Skin epidermis (tissue), 12 donors: ENCODE measurements around the gene EPHB4.
A peak's percentile ranks its signal among the peaks of the same experiment; 100 is the strongest.
"Not testable (repeated sequence)": the region's sequence is repeated elsewhere in the genome, so short reads cannot be mapped to it uniquely, and the experiment has no call there.

Source experiments
- H3K27ac ChIP-seq, 21 experiments: fragments of 200-600 bp; sonication (generic) in 11 of 21; one replicate each; pipeline ENCODE4 v1.5.0; 2020; ENCODE audit warnings: mild to moderate bottlenecking in 3 of 21, inconsistent platforms in 2 of 21, moderate library complexity in 2 of 21
- H3K4me3 ChIP-seq, 7 experiments: fragments of 200-600 bp; sonication (generic) in 2 of 7; one replicate each; pipeline ENCODE4 v1.5.0; 2020; ENCODE audit warnings: inconsistent platforms in 2 of 7, mild to moderate bottlenecking in 2 of 7, moderate library complexity in 1 of 7

The EPHB4 gene

DNA sequence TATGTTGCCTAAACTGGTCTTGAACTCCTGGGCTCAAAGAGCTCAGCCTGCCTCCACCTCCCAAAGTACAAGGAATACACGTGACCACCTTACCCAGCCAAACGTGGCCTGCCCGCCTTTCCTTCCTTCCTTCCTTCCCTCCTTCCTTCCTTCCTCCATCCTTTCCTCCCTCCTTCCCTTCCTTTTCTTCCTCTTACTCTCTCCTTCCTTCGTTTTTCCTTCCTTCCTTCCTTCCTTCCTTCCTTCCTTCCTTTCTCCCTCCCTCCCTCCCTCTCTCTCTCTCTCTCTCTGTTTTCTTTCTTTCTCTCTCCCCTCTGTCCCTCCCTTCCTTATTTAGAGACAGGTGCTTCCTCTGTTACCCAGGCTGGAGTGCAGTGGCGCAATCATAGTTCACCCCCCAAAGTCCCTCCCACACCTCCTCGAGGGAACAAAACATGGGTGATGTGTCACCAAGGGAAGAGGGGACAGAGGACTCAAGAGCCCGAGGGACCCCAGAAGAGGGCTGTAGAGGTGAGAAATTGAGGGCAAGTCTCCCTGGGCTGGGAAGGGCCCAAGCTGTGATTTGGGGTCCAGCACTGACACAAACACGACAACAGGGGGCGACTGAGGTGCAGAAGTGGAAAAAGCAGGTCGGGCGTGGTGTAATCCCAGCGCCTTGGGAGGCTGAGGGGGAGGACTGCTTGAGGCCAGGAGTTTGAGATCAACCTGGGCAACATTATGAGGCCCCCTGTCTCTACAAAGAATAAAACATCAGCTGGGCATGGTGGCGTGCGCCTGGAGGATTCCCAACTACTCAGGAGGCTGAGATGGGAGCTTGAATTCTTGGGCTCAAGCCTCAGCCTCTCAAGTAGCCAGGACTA is 28.1 kb downstream of the EPHB4 start:
- Histone ChIP-seq H3K4me3 (no peak overlapping the region), H3K27ac (peak overlapping the region in 1 of 21 experiments; percentile 30)

DNA sequence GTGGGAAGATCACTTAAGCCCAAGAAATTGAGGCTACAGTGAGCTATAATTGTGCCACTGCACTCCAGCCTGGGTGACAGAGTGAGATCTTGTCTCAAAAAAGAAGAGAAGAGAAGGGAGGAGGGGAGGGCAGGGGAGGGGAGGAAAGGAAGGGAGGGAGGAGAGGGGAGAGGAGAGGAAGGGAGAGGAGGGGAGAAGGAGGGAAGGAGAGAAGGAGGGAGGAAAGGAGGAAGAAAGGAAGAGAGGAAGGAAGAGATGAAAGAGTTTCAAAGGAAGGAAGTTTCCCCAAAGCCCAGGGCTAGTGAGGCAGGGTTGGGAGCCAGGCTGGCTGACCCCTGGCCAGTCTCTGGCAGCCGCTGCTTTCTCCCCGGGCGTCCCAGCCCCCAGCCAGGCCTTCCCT is 32.6 kb downstream of the EPHB4 start:
- H3K4me3 ChIP-seq = no peak overlapping the region
- H3K27ac ChIP-seq = no peak overlapping the region

DNA sequence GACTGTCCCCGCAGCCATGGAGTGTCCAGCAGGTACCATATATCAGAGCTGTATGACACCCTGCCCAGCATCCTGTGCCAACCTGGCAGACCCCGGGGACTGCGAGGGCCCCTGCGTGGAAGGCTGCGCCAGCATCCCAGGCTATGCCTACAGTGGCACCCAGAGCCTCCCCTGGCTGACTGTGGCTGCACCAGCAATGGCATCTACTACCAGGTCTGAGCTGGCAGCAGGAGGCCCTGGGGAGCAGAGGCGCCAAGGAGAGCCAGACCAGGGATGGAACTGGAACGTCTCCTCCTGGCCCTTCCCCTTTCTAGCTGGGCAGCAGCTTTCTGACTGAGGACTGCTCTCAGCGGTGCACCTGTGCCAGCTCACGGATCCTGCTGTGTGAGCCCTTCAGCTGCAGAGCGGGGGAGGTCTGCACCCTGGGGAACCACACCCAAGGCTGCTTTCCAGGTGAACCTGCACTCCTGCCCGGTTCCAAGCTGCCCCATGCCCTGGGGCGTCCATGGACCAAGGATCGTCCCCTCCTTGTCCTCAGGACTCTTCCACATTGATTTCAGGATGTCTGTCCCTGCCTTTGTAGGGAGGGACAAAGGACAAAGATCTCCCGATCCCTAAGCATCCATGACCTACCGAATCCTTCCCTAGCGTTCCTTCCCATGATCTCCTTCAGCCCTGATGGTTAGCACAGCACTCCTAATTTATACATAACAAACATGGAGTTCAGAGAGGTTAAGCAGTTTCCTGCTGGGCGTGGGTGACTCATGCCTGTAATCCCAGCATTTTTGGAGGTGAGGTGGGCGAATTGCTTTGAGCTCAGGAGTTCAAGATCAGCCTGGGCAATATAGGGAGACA is 33.3 kb downstream of the EPHB4 start:
- no peak overlapping the region for H3K27ac ChIP-seq
- no peak overlapping the region for H3K4me3 ChIP-seq

DNA sequence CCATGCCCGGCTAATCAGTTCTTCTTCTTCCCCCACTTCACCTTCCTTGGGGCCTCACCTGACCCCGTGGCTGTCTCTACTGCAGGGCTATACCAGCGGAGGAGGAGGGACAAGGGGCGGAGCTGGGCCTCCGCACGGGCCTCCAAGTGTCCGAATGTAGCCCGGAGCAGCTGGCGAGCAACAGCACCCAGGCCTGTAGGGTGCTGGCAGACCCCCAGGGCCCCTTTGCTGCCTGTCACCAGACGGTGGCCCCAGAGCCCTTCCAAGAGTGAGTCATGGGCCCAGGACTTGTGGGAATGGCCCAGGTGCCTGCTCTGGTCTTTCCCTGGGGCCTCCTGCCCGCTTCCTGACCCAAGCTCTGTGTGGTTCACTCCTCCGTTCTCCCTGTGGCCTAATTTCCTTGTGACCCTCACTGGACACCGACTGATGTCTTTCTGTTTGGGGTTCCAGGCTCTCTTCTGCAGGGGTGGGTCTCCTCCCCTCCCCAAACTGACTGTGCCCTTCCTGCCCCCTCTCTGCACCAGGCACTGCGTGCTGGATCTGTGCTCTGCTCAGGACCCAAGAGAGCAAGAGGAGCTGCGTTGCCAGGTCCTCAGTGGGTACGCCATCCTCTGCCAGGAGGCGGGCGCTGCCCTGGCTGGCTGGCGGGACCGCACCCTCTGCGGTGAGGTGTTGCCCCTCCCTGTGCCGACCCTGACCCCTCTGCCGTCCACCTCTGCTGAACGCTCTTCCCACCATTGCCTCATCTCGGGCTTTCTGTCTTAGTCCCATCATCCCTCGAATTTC is 35.2 kb downstream of the EPHB4 start:
- H3K27ac ChIP-seq = no peak overlapping the region
- no peak overlapping the region for H3K4me3 ChIP-seq

DNA sequence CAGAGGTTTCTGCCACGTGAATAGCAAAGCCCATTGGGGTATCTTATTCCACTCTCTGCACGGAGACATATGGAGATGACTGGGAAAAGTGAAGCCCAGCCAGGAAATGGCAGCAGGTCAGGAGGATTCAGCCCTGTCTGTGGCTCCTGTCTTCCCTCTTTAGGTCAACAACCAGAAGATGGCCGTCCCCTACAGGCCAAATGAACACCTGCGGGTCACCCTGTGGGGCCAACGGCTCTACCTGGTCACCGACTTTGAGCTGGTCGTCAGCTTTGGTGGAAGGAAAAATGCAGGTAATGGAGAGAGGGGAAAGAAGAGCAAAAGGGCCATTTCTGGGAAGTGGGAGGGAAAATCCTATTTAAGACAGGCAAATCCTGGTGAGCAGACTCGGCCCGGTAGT is 38.3 kb downstream of the EPHB4 start:
- H3K27ac ChIP-seq = no peak overlapping the region
- H3K4me3 ChIP-seq = no peak overlapping the region

DNA sequence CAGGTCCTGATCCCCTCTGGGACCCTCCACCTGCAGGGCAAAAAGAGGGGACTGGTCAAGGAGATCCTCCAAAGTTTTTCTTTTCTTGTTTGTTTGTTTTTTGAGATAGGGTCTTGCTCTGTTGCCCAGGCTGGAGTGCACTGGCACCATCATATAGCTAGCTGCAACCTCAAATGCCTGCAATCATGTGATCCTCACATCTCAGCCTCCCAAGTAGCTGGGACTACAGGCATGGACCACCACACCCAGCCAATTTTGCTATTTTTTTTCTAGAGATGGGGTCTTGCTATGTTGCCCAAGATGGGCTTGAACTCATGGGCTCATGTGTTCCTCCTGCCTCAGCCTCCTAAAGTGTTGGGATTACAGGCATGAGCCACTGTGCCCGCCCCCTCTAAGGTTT is 41.0 kb downstream of the EPHB4 start:
- no peak overlapping the region for H3K27ac ChIP-seq
- H3K4me3 ChIP-seq = no peak overlapping the region

DNA sequence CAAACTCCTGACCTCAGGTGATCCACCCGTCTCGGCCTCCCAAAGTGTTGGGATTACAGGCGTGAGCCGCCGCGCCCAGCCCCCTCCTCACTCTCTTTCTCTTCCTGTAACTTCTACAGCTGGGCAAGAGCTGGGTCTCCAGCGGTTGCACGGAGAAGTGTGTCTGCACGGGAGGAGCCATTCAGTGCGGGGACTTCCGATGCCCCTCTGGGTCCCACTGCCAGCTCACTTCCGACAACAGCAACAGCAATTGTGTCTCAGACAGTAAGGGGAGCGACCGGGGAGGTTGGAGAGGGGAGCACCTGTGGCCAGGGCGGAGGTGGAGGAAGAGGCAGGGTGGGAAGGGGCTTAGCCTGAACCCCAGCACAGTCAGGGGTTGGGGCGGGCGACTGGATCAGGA is 41.4 kb downstream of the EPHB4 start:
- H3K27ac ChIP-seq = no peak overlapping the region
- no peak overlapping the region for H3K4me3 ChIP-seq

DNA sequence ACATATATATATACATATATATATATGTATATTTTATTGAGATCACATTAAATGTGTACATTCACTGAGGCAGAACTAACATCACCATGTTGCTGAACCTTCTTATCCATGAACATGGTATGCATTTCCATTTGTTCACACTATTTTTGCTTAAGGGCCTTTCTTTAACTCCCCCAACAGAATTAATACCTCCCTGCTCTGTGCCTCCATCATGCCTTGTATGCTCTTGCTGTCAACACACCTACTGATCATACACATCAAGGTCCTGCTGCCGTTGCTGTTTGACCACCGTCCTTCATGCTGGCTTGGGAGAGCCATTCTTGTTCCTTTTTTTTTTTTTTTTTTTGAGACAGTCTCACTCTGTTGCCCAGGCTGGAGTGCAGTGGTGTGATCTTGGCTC is 43.5 kb downstream of the EPHB4 start:
- Histone ChIP-seq H3K4me3 (no peak overlapping the region), H3K27ac (no peak overlapping the region)

DNA sequence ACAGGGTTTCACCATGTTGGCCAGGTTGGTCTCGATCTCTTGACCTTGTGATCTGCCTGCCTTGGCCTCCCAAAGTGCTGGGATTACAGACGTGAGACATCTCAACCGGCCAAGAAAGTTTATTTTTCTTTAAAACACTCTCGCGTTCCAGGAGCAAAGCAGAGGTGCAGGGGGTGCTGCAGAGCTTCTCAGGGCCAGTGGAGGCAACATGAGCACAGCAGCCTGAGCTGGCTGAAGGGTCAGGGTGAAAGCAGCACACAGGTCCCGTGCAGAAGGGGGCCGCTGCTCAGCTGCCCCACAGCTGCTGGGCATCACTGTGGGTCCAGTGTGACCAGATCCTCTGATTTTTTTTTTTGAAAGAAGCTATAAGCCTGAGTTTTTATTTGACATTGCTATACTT is 46.1 kb downstream of the EPHB4 start:
- H3K4me3 ChIP-seq = no peak overlapping the region

DNA sequence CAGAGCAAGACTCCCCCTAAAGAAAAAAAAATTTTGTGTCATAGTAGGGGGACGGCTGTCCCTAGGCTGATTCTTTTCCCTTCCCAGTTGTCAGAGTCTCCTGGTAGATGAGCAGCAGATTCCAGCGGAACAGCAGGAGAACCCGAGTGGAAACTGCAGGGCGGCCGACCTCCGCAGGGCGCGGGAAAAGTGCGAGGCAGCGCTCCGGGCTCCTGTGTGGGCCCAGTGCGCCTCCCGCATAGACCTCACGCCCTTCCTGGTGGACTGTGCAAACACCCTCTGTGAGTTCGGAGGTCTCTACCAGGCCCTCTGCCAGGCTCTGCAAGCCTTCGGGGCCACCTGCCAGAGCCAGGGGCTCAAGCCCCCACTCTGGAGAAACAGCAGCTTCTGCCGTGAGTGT is 48.0 kb downstream of the EPHB4 start:
- Histone ChIP-seq H3K4me3 (no peak overlapping the region), H3K27ac (no peak overlapping the region)

More for the DNA sequence above, 46.1 kb downstream of the EPHB4 start:
- no peak overlapping the region for H3K27ac ChIP-seq

DNA sequence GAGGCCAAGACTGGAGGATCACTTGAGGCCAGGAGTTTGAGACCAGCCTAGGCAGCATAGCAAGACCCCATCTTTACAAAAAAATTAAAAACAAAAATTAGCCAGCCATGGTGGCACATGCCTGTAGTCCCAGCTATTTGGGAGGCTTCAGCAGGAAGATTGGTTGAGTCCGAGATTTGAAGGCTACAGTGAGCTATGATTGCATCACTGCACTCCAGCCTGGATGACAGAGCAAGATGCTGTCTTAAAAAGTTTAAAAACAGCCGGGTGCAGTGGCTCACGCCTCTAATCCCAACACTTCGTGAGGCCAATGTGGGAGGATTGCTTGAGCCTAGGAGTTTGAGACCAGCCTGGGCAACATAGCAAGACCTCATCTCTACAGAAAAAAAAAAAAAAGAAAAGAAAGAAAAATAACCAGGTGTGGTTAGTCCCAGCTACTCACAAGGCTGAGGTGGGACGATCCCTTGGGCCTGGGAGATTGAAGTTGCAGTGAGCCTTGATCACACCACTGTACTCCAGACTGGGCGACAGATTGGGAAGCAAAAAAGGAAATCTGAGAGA is 49.2 kb downstream of the EPHB4 start:
- no peak overlapping the region for H3K27ac ChIP-seq
- H3K4me3 ChIP-seq = no peak overlapping the region

DNA sequence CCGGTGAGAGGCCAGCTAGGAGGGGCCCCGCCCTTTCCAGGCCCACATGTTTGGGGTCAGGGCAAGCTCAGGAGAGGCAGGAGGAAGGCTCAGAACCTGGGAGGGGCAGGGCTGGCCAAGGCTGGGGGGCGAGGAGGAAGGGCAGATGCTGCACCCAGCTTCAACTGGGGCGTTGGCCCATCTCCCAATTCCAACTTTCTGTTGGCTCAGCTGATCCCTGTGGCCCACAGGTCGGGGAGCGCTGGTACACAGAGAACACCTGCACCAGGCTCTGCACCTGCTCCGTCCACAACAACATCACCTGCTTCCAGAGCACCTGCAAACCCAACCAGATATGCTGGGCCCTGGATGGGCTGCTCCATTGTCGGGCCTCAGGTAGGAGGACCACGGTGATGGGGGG is 53.8 kb downstream of the EPHB4 start:
- no peak overlapping the region for H3K4me3 ChIP-seq
- H3K27ac ChIP-seq = no peak overlapping the region

DNA sequence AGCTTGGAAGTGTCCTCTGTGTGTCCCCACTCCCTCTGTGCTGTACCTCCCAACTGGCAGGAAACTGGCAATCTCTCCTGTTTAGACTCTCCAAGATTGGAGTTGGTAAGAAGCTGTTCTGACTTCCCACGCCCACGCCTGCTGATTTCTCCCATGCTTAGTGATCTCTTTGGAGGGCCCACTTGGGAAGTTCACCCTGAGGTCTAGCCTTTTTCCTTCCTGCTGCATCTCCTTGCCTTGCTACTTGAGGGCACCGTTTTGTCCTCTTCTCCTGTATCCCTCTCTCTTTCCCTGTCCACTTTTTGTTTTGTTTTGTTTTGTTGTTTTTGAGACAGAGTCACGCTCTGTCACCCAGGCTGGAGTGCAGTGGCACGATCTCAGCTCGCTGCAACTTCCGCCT is 58.5 kb downstream of the EPHB4 start:
- no peak overlapping the region for H3K4me3 ChIP-seq
- no peak overlapping the region for H3K27ac ChIP-seq

DNA sequence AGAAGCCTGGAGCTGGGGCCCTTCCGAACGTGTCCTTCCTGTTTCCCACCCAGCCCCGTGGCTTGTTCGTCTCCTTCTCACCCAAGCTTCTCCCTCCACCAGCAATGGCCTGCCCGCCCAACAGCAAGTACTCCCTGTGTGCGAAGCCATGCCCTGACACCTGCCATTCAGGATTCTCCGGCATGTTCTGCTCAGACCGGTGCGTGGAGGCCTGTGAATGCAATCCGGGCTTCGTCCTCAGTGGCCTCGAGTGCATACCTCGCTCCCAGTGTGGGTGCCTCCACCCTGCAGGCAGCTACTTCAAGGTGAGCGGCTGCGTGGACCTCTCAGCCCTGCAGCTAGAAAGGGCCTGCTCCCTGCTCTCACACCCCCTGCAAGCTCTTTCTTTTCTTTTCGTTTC is 62.1 kb downstream of the EPHB4 start:
- Histone ChIP-seq H3K27ac (peak overlapping the region in 11 of 21 experiments; percentile 35 to 76 (median 46)), H3K4me3 (no peak overlapping the region)

DNA sequence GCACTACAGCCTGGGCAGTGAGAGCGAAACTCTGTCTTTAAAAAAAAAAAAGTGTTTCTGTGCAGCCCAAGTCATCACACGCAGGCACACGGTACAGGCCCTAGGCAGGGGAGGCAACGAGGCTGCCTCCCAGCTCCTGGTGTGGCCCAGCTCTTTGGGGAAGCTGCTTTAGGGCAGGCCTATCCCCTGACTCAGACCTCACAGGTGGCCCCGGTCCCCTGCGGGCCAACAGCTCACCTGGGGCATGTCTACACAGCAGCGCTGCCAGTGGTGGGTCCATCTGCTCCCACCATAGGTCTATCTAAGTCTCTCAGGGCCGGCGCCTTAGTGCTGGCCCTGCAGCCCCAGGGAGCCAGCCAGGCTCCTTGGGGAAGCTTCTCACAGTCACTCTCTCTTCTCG is 62.5 kb downstream of the EPHB4 start:
- no peak overlapping the region for H3K4me3 ChIP-seq
- H3K27ac ChIP-seq = peak overlapping the region in 11 of 21 experiments; percentile 35 to 76 (median 46)

DNA sequence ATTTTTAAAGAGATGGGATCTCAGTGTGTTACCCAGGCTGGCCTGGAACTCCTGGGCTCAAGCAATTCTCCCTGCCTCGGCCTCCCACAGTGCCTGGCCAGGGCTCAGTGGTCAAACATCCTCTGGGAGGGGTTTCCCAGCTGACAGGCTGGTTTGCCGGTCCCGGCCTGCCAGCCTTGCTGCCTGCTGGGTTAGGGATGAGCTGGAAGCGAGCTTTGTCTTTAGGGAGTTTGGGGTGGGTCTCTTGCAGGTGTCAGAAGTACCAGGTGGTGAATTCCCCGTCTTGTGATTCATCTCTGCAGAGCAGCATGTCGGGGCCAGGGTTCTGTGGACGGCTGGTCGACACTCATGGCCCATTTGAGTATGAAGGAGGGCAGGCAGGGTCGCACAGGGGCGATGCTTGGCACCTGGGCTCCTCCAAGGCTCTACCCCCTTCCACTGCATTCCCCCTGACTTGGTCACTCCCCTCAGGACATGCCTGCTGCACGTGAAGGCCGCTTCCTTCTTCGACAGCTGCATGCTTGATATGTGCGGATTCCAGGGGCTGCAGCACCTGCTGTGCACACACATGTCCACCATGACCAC is 63.7 kb downstream of the EPHB4 start:
- Histone ChIP-seq H3K4me3 (no peak overlapping the region), H3K27ac (peak overlapping the region in 6 of 21 experiments; percentile 1 to 74 (median 36))

DNA sequence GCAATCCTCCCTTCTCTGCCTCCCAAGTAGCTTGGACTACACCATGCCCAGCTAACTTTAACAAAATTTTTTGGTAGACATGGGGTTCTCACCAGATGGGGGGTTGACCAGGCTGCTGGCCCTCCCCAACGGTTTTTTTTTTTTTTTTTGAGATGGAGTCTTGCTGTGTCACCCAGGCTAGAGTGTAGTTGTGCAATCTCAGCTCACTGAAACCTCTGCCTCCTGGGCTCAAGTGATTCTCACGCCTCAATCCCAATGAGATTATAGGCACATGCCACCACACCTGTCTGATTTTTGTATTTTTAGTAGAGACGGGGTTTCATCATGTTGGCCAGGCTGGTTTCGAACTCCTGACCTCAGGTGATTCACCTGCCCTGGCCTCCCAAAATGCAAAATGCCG is 64.5 kb downstream of the EPHB4 start:
- peak overlapping the region in 3 of 21 experiments; percentile 1 to 74 (median 55) for H3K27ac ChIP-seq
- H3K4me3 ChIP-seq = not testable (repeated sequence)

DNA sequence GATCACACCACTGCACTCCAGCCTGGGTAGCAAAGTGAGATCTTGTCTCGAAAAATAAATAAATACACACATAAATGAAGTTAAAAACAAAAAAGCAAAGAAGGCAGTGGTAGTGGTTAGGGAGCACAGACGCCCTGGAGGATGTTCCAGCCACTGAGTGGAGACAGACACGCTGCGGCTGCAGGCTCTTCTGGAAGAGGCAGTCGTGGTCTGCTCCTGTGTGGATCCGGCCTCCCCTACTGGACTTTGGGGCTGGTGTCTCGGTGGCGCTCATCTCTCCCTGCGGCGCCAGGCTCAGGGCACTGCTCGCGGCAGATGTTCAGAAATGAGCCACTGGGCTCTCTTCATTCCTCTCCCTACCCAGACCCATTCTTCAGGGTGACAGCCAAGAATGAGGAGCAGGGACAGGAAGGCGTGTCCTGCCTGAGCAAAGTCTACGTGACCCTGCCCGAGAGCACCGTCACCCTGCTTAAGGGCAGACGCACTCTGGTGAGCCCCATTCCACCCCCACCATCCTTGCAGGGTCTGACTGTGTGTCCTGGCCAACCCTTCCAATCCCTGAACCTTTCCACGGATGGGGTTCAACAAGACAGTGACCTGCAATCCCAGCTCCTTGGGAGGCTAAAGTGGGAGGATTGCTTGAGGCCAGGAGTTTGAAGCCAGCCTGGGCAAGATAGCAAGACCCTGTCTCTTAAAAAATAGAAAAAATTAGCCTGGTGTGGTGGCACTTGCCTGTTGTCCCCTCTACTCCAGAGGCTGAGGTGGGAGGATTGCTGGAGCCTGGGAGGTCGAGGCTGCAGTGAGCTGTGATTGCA is 67.8 kb downstream of the EPHB4 start:
- Histone ChIP-seq H3K27ac (no peak overlapping the region), H3K4me3 (no peak overlapping the region)

DNA sequence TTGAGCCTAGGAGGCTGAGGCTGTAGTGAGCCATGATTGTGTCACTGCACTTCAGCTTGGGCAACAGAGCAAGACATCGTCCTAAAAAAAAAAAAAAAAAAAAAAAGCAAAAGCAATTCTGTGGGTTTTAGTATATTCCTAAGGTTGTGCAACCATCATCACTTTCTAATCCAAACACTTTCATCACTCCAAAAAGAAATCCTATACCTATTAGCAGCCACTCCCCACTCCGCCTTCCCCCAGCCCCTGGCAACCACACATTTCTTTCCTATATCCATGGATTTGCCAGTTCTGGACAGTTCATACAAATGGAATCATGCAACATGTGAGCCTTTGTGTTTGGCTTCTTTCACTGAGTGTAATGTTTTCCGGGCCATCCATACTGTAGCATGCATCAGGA is 73.6 kb downstream of the EPHB4 start:
- H3K27ac ChIP-seq = no peak overlapping the region
- H3K4me3 ChIP-seq = no peak overlapping the region
